DND-41 (cell line): Measurements from ENCODE around the gene TRPC3.

Source experiments
- ATAC-seq: fragments of 200-7000 bp; cut with Tn5 transposase; 3 replicates; pipeline ENCODE4 v1.9.1; 2021; ENCODE audit warnings: low read depth; ENCODE audit not compliant: insufficient read depth
- DNase-seq: peaks from one replicate; pipeline ENCODE4 v3.0.0-alpha.2; 2020
- H2AFZ ChIP-seq: 2 replicates; pipeline ENCODE4 v1.6.0; 2012; ENCODE audit warnings: low read depth, low read length
- H3K27ac ChIP-seq: 2 replicates; pipeline ENCODE4 v1.5.1; 2012; ENCODE audit warnings: low read length, inconsistent platforms
- H3K27me3 ChIP-seq: fragments of 200-600 bp; sonication (generic); 2 replicates; pipeline ENCODE4 v1.6.0; 2012; ENCODE audit warnings: low read length, mild to moderate bottlenecking, inconsistent platforms; ENCODE audit not compliant: insufficient read depth, poor library complexity
- H3K36me3 ChIP-seq: 2 replicates; pipeline ENCODE4 v1.5.1; 2012; ENCODE audit warnings: low read length, inconsistent platforms; ENCODE audit not compliant: insufficient read depth
- H3K4me1 ChIP-seq: 2 replicates; pipeline ENCODE4 v1.5.1; 2012; ENCODE audit warnings: mild to moderate bottlenecking, low read length; ENCODE audit not compliant: insufficient read depth
- H3K4me2 ChIP-seq: 2 replicates; pipeline ENCODE4 v1.6.0; 2012; ENCODE audit warnings: mild to moderate bottlenecking, moderate library complexity, low read length, inconsistent platforms; ENCODE audit not compliant: insufficient read depth
- H3K4me3 ChIP-seq, 2 experiments: fragments of 200-600 bp in 1 of 2; shearing (Covaris generic) in 1 of 2; 2 replicates each; pipeline ENCODE4 v1.5.1; 2012 to 2016; ENCODE audit warnings: inconsistent platforms in 2 of 2, low read length in 2 of 2, mild to moderate bottlenecking in 2 of 2, low read depth in 1 of 2, moderate library complexity in 1 of 2
- H3K79me2 ChIP-seq: 2 replicates; pipeline ENCODE4 v1.6.0; 2012; ENCODE audit warnings: low read length, inconsistent platforms; ENCODE audit not compliant: insufficient read depth
- H3K9ac ChIP-seq: 2 replicates; pipeline ENCODE4 v1.6.0; 2012; ENCODE audit warnings: low read depth, mild to moderate bottlenecking, inconsistent platforms, low read length, moderate library complexity
- H3K9me3 ChIP-seq: 2 replicates; pipeline ENCODE4 v1.5.1; 2012; ENCODE audit warnings: low read length, moderate library complexity, mild to moderate bottlenecking, inconsistent platforms; ENCODE audit not compliant: insufficient read depth, severe bottlenecking
- H4K20me1 ChIP-seq: 2 replicates; pipeline ENCODE4 v1.6.0; 2012; ENCODE audit warnings: low read length; ENCODE audit not compliant: insufficient read depth
- CTCF ChIP-seq: IDR thresholded peaks from 2 replicates; pipeline ENCODE4 v1.5.1; 2012; ENCODE audit warnings: borderline replicate concordance, low read length, moderate library complexity, mild to moderate bottlenecking; ENCODE audit not compliant: poor library complexity, severe bottlenecking; ENCODE audit errors: extremely low read depth
- EZH2 ChIP-seq: IDR thresholded peaks from 3 replicates; pipeline ENCODE4 v1.6.1; 2012; ENCODE audit warnings: borderline replicate concordance, low read depth, mild to moderate bottlenecking, moderate library complexity, low read length, inconsistent platforms; ENCODE audit not compliant: severe bottlenecking

The TRPC3 gene

GRCh38 chr4:121968859-121969258 is 17.0 kb upstream of the TRPC3 start:
- H3K9me3 ChIP-seq, result no peaks in the 10 kb centered on the region
- no peak overlapping the region for H3K4me3 ChIP-seq
- TF ChIP-seq EZH2 (no peak), CTCF (no peak)
- H4K20me1 ChIP-seq, result no peaks in the 10 kb centered on the region
- no peaks in the 10 kb centered on the region for H3K79me2 ChIP-seq
- no peaks in the 10 kb centered on the region for H3K4me1 ChIP-seq
- no peak overlapping the region for H3K4me2 ChIP-seq
- ATAC-seq (no peak), DNase-seq (no peak)
- H3K9ac ChIP-seq, result no peak overlapping the region
- no peaks in the 10 kb centered on the region for H3K36me3 ChIP-seq
- no peak overlapping the region for H2AFZ ChIP-seq
- H3K27me3 ChIP-seq, result peaks cover 5% of the 10 kb centered on the region
- H3K27ac ChIP-seq, result no peak overlapping the region

- no peaks in the 10 kb centered on the region for H3K4me1 ChIP-seq
- H3K9ac ChIP-seq, result no peak overlapping the region
- no peak overlapping the region for H3K27ac ChIP-seq
- no peaks in the 10 kb centered on the region for H3K36me3 ChIP-seq
- H2AFZ ChIP-seq, result no peak overlapping the region
- no peaks in the 10 kb centered on the region for H3K9me3 ChIP-seq
- H3K4me3 ChIP-seq, result no peak overlapping the region
- TF ChIP-seq EZH2, result no peak
- TF ChIP-seq CTCF, result no peak
- no peak for ATAC-seq
- H4K20me1 ChIP-seq, result no peaks in the 10 kb centered on the region
- no peak overlapping the region for H3K4me2 ChIP-seq
- no peaks in the 10 kb centered on the region for H3K27me3 ChIP-seq
- no peak for DNase-seq
- no peaks in the 10 kb centered on the region for H3K79me2 ChIP-seq
These were observed 13.1 kb upstream of the TRPC3 start for GRCh38 chr4:121964958-121965357.

- H3K27me3 ChIP-seq, result peaks cover 4% of the 10 kb centered on the region
- H3K36me3 ChIP-seq, result no peaks in the 10 kb centered on the region
- no peaks in the 10 kb centered on the region for H4K20me1 ChIP-seq
- TF ChIP-seq EZH2 (no peak), CTCF (no peak)
- H3K9me3 ChIP-seq, result no peaks in the 10 kb centered on the region
- no peaks in the 10 kb centered on the region for H3K79me2 ChIP-seq
- no peak overlapping the region for H3K9ac ChIP-seq
- DNase-seq, result no peak
- no peak overlapping the region for H3K4me3 ChIP-seq
- H3K4me1 ChIP-seq, result no peaks in the 10 kb centered on the region
- H3K27ac ChIP-seq, result no peak overlapping the region
- H2AFZ ChIP-seq, result no peak overlapping the region
- H3K4me2 ChIP-seq, result no peak overlapping the region
- no peak for ATAC-seq
These were observed 9.0 kb upstream of the TRPC3 start for GRCh38 chr4:121960818-121961217.

DNA sequence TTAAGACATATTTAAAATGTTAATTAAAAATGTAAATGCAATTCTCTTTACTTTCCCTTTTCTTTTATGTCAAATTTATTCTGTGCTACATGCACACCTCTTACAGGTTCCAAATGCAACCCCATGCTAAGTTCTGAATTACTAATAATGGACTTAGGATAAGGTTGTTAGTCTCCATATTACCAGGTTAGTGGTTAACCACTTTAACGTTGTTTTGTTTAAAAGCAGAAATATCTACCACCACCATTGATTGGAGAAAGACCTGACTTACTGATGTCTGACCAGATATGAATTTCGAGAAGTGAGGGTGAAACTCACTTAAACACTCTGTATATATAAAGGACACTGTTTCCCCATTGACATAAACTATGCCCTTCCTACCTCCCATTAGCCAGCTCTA is 6.9 kb upstream of the TRPC3 start:
- Histone ChIP-seq H3K27me3 (peaks cover 7% of the 10 kb centered on the region), H4K20me1 (no peaks in the 10 kb centered on the region), H2AFZ (no peak overlapping the region), H3K4me2 (no peak overlapping the region), H3K4me3 (no peak overlapping the region), H3K36me3 (no peaks in the 10 kb centered on the region), H3K4me1 (no peaks in the 10 kb centered on the region), H3K27ac (no peak overlapping the region), H3K9ac (no peak overlapping the region), H3K9me3 (no peaks in the 10 kb centered on the region), H3K79me2 (no peaks in the 10 kb centered on the region)
- TF ChIP-seq CTCF (no peak), EZH2 (no peak)
- no peak for ATAC-seq
- no peak for DNase-seq
